Natural killer cell (primary cell): Measurements from ENCODE around the gene TACC3. TPM values are rescaled to one million over a fixed set of nuclear protein-coding genes. Genes with fewer than 3 reads are reported as not detected.

Experiments
- ATAC-seq, 3 donors: fragments of 150-1000 bp in 2 of 3; fragments of 200-7000 bp in 1 of 3; cut with Tn5 transposase; 1 replicate in 1 of 3; 2 replicates in 2 of 3; pipeline ENCODE4 v1.10.0; 2021; ENCODE audit warnings: mild to moderate bottlenecking in 2 of 3, moderate library complexity in 2 of 3
- DNase-seq, 2 donors: peaks; one replicate each; pipeline versions ENCODE4 v3.0.0 to v3.0.0-alpha.2; 2013 to 2021; ENCODE audit warnings: mixed read lengths in 1 of 2
- H3K27ac ChIP-seq: one replicate; pipeline ENCODE4 v1.5.1; 2013; ENCODE audit warnings: mild to moderate bottlenecking, low read length
- H3K27me3 ChIP-seq: one replicate; pipeline ENCODE4 v1.6.1; 2013; ENCODE audit warnings: low read length; ENCODE audit not compliant: control insufficient read depth, insufficient read depth
- H3K36me3 ChIP-seq: one replicate; pipeline ENCODE4 v1.6.1; 2013; ENCODE audit warnings: low read length; ENCODE audit not compliant: control insufficient read depth, insufficient read depth
- H3K4me1 ChIP-seq: one replicate; pipeline ENCODE4 v1.6.1; 2013; ENCODE audit warnings: low read length; ENCODE audit not compliant: control insufficient read depth, insufficient read depth
- H3K4me3 ChIP-seq: one replicate; pipeline ENCODE4 v1.5.1; 2013; ENCODE audit warnings: low read length
- H3K9me3 ChIP-seq: one replicate; pipeline ENCODE4 v1.6.1; 2013; ENCODE audit warnings: low read length; ENCODE audit not compliant: control insufficient read depth, insufficient read depth
- H3K27ac Mint-ChIP-seq, 2 donors: one replicate each; pipeline ENCODE4 v1.8.0; 2022; ENCODE audit warnings: mild to moderate bottlenecking in 2 of 2, mixed read lengths in 2 of 2, moderate library complexity in 1 of 2
- H3K27me3 Mint-ChIP-seq, 2 donors: one replicate each; pipeline ENCODE4 v1.8.0; 2022; ENCODE audit warnings: low read depth in 2 of 2, mixed read lengths in 2 of 2
- H3K36me3 Mint-ChIP-seq: one replicate; pipeline ENCODE4 v1.8.0; 2022; ENCODE audit warnings: mixed read lengths
- H3K4me1 Mint-ChIP-seq, 2 donors: one replicate each; pipeline ENCODE4 v1.8.0; 2022; ENCODE audit warnings: mixed read lengths in 2 of 2
- H3K4me3 Mint-ChIP-seq: one replicate; pipeline ENCODE4 v1.8.0; 2022; ENCODE audit warnings: mild to moderate bottlenecking, moderate library complexity, mixed read lengths
- H3K9me3 Mint-ChIP-seq, 2 donors: one replicate each; pipeline ENCODE4 v1.8.0; 2022; ENCODE audit warnings: mixed read lengths in 2 of 2
- CTCF ChIP-seq: fragments of 200-600 bp; IDR thresholded peaks from one replicate; pipeline ENCODE4 v1.8.0; 2022; ENCODE audit warnings: antibody characterized with exemption
- WGBS: methylation state at CpG from one replicate; pipeline ENCODE4 v1.1.7; 2013; ENCODE audit warnings: missing lambda C conversion rate; ENCODE audit not compliant: insufficient coverage; 5-methylcytosine and 5-hydroxymethylcytosine counted together
- intact Hi-C: fragments of 100-400 bp; cut with micrococcal nuclease; formaldehyde crosslinking; loops from one replicate; pipeline ENCODE4 v1.14.2; 2022
- total RNA-seq, 4 donors: library from RNA; stranded (reverse); fragments of 120-200 nt in 1 of 4; gene quantifications; one replicate each; pipeline versions ENCODE4 v1.2.3 to v1.2.4, GENCODE V29; 2013 to 2022

Gene TACC3
- total RNA-seq, 3 donors from 2014 or later (not counting 1 experiment from before 2014, with no cell fraction given) = 23.4 to 43.7 (median 32.5) TPM

- no peak overlapping the region for H3K4me3 ChIP-seq
- no peaks in the 10 kb centered on the region for H3K27me3 ChIP-seq
- DNase-seq = no peak
- H3K36me3 ChIP-seq = peaks cover 37% of the 10 kb centered on the region
- H3K4me1 ChIP-seq = peaks cover 33% of the 10 kb centered on the region
- 95% methylated on average over 31 of the region's 31 CpGs for WGBS
- peaks cover 15 to 21% of the 10 kb centered on the region in 2 donors for H3K4me1 Mint-ChIP-seq
- ATAC-seq = no peak
- H3K27me3 Mint-ChIP-seq = no peaks in the 10 kb centered on the region
- TF ChIP-seq CTCF = no peak
- H3K36me3 Mint-ChIP-seq = no peaks in the 10 kb centered on the region
- no peak overlapping the region for H3K4me3 Mint-ChIP-seq
- H3K27ac Mint-ChIP-seq = no peak overlapping the region
- no peaks in the 10 kb centered on the region for H3K9me3 ChIP-seq
- no peaks in the 10 kb centered on the region for H3K9me3 Mint-ChIP-seq
- intact Hi-C loops = no loop called here
- no peak overlapping the region for H3K27ac ChIP-seq
Measured at GRCh38 chr4:1728061-1728980, 7.0 kb downstream of the TACC3 start.

GRCh38 chr4:1730532-1731135 lies 9.3 kb downstream of the TACC3 start:
- no peak for ATAC-seq
- 96% methylated on average over 16 of the region's 16 CpGs for WGBS
- Histone ChIP-seq H3K36me3 (peaks cover 42% of the 10 kb centered on the region), H3K27me3 (no peaks in the 10 kb centered on the region), H3K4me1 (peaks cover 13% of the 10 kb centered on the region), H3K9me3 (no peaks in the 10 kb centered on the region), H3K4me3 (no peak overlapping the region), H3K27ac (no peak overlapping the region)
- no peak overlapping the region for H3K4me3 Mint-ChIP-seq
- no peak for TF ChIP-seq CTCF
- H3K27ac Mint-ChIP-seq = no peak overlapping the region
- H3K27me3 Mint-ChIP-seq = no peaks in the 10 kb centered on the region
- H3K4me1 Mint-ChIP-seq = peaks cover 7 to 9% of the 10 kb centered on the region in 2 donors
- intact Hi-C loops = no loop called here
- DNase-seq = no peak
- H3K36me3 Mint-ChIP-seq = no peaks in the 10 kb centered on the region
- H3K9me3 Mint-ChIP-seq = no peaks in the 10 kb centered on the region

GRCh38 chr4:1731180-1731579 lies 9.9 kb downstream of the TACC3 start:
- Histone ChIP-seq H3K36me3 (peaks cover 46% of the 10 kb centered on the region), H3K27me3 (no peaks in the 10 kb centered on the region), H3K4me1 (peaks cover 8% of the 10 kb centered on the region), H3K27ac (no peak overlapping the region), H3K4me3 (no peak overlapping the region), H3K9me3 (no peaks in the 10 kb centered on the region)
- H3K4me1 Mint-ChIP-seq = peaks cover 5 to 6% of the 10 kb centered on the region in 2 donors
- WGBS = 74% methylated on average over 10 of the region's 10 CpGs
- no peak for TF ChIP-seq CTCF
- H3K27me3 Mint-ChIP-seq = no peaks in the 10 kb centered on the region
- H3K36me3 Mint-ChIP-seq = no peaks in the 10 kb centered on the region
- no peak for DNase-seq
- H3K4me3 Mint-ChIP-seq = no peak overlapping the region
- no peak for ATAC-seq
- intact Hi-C loops = no loop called here
- no peak overlapping the region for H3K27ac Mint-ChIP-seq
- H3K9me3 Mint-ChIP-seq = no peaks in the 10 kb centered on the region
